HepG2 (cell line): ENCODE data around the gene UNC5CL. TPM values are rescaled to one million over a fixed set of nuclear protein-coding genes. Genes with fewer than 3 reads are reported as not detected.
A peak's percentile ranks its signal among the peaks of the same experiment; 100 is the strongest.

Source experiments
- ATAC-seq: fragments of 200-7000 bp; cut with Tn5 transposase; 3 replicates; pipeline ENCODE4 v1.9.1; 2020; ENCODE audit warnings: mild to moderate bottlenecking, moderate library complexity
- BruUV-seq: library from RNA; stranded (reverse); fragments of 400-500 nt; replicated peaks from 2 replicates; lab custom pipeline; 2021; lab: Mats Ljungman, UMichigan
- CTCF ChIA-PET: fragments of 300-600 bp; formaldehyde crosslinking; extraction: SDS; loops from one replicate; lab custom pipeline; 2021; ENCODE audit warnings: low total read pairs, inconsistent platforms, low intra/inter-chr PET ratio; lab: Yijun Ruan, JAX
- POLR2A ChIA-PET: fragments of 350-600 bp; sonication (Branson Sonifier 250); formaldehyde crosslinking; loops from one replicate; lab custom pipeline; 2020; ENCODE audit warnings: antibody characterized with exemption, inconsistent platforms; lab: Yijun Ruan, JAX
- DNase-seq: peaks from one replicate; pipeline ENCODE4 v3.0.0-alpha.2; 2015; ENCODE audit warnings: low spot score
- FAIRE-seq: peaks from 3 replicates; lab custom pipeline; 2011; peaks lifted over from hg19 to GRCh38; lab: Jason Lieb, UNC
- H2AFZ ChIP-seq: one replicate; pipeline ENCODE4 v1.6.1; 2011; ENCODE audit warnings: low read length, inconsistent platforms
- H3K27ac ChIP-seq: fragments of 300-600 bp; 3 replicates; pipeline ENCODE4 v1.8.0; 2011; ENCODE audit warnings: mixed run types, mild to moderate bottlenecking, mixed read lengths, low read length, inconsistent platforms; ENCODE audit not compliant: insufficient read depth; ENCODE audit errors: extremely low read length
- H3K27me3 ChIP-seq, 2 experiments: fragments of 200-600 bp in 1 of 2; 2 replicates in 1 of 2; 3 replicates in 1 of 2; pipeline versions ENCODE4 v1.6.0 to v1.8.0; 2011; ENCODE audit warnings: low read length in 2 of 2, mild to moderate bottlenecking in 2 of 2, moderate library complexity in 2 of 2, inconsistent platforms in 1 of 2; ENCODE audit not compliant: insufficient read depth in 2 of 2, control insufficient read depth in 1 of 2
- H3K36me3 ChIP-seq, 2 experiments: fragments of 200-600 bp in 1 of 2; replicated peaks in 1 of 2; 2 replicates in 1 of 2; 3 replicates in 1 of 2; pipeline versions ENCODE4 v1.5.1 to v1.8.0; 2011; ENCODE audit warnings: low read length in 2 of 2, inconsistent platforms in 1 of 2; ENCODE audit not compliant: insufficient read depth in 2 of 2, control insufficient read depth in 1 of 2
- H3K4me1 ChIP-seq: 2 replicates; pipeline ENCODE4 v1.5.1; 2012; ENCODE audit warnings: low read length, inconsistent platforms; ENCODE audit not compliant: insufficient read depth
- H3K4me2 ChIP-seq: 2 replicates; pipeline ENCODE4 v1.6.0; 2011; ENCODE audit warnings: low read depth, low read length, inconsistent platforms
- H3K4me3 ChIP-seq, 3 experiments: fragments of 200-600 bp in 1 of 3; sonication (generic), shearing (Covaris generic) in 1 of 3; replicated peaks in 1 of 3; 2 replicates each; pipeline ENCODE4 v1.5.1; 2011 to 2016; ENCODE audit warnings: low read length in 3 of 3, inconsistent platforms in 2 of 3, low read depth in 2 of 3, mild to moderate bottlenecking in 2 of 3, control low read depth in 1 of 3, mixed read lengths in 1 of 3; ENCODE audit not compliant: insufficient read depth in 1 of 3
- H3K79me2 ChIP-seq: one replicate; pipeline ENCODE4 v1.6.1; 2011; ENCODE audit warnings: low read length, inconsistent platforms; ENCODE audit not compliant: insufficient read depth
- H3K9ac ChIP-seq: 2 replicates; pipeline ENCODE4 v1.6.0; 2011; ENCODE audit warnings: mild to moderate bottlenecking, low read depth, low read length, inconsistent platforms; ENCODE audit not compliant: insufficient read depth
- H3K9me3 ChIP-seq: 2 replicates; pipeline ENCODE4 v1.5.1; 2012; ENCODE audit warnings: mild to moderate bottlenecking, low read length
- H4K20me1 ChIP-seq: 2 replicates; pipeline ENCODE4 v1.6.0; 2011; ENCODE audit warnings: inconsistent platforms, mild to moderate bottlenecking, low read length, moderate library complexity; ENCODE audit not compliant: insufficient read depth
- BRCA1 ChIP-seq: sonication (generic); formaldehyde crosslinking; IDR thresholded peaks from 2 replicates; pipeline ENCODE4 v1.4.0; 2020; ENCODE audit warnings: missing genetic modification reagents
- FOXK1 ChIP-seq: sonication (generic); formaldehyde crosslinking; IDR thresholded peaks from 2 replicates; pipeline ENCODE4 v1.4.0; 2020; ENCODE audit warnings: low read depth, missing genetic modification reagents, borderline replicate concordance
- KLF9 ChIP-seq: IDR thresholded peaks from 2 replicates; pipeline ENCODE4 v1.6.1; 2016; ENCODE audit warnings: low read depth
- ZNF331 ChIP-seq: sonication (generic); formaldehyde crosslinking; IDR thresholded peaks from 2 replicates; pipeline ENCODE4 v1.4.0; 2020; ENCODE audit warnings: missing genetic modification reagents
- ZNF646 ChIP-seq: sonication (generic); formaldehyde crosslinking; IDR thresholded peaks from 2 replicates; pipeline ENCODE4 v1.9.0; 2021; ENCODE audit warnings: mild to moderate bottlenecking, missing genetic modification reagents
- WGBS: methylation state at CpG from one replicate; pipeline ENCODE4 v1.1.6; 2017; ENCODE audit warnings: low lambda C conversion rate; 5-methylcytosine and 5-hydroxymethylcytosine counted together
- in situ Hi-C: cut with HindIII; loops from 2 replicates; pipeline ENCODE4 v1.10.0; 2017; ENCODE audit warnings: low pct_unique_long_range_greater_than_20kb; ENCODE audit not compliant: extremely low pct_ligation_motif_present
- intact Hi-C: fragments of 100-400 bp; cut with micrococcal nuclease; formaldehyde crosslinking; loops from one replicate; pipeline ENCODE4 v1.10.0; 2022; ENCODE audit not compliant: unreplicated experiment
- polyA plus RNA-seq, 8 experiments: library from polyadenylated mRNA; depleted of rRNA in 3 of 8; stranded (reverse) in 7 of 8; unstranded in 1 of 8; fragments of >200 nt; fragmentation: Illumina TruSeq in 4 of 8; extraction: Trizol in 4 of 8; gene quantifications; 2 replicates each; pipeline versions ENCODE4 v1.2.1 to v1.2.3, GENCODE V29; 2011 to 2016; ENCODE audit warnings: low read depth in 4 of 8, missing spikeins in 1 of 8, mixed read lengths in 1 of 8; ENCODE audit not compliant: insufficient read depth in 1 of 8
- total RNA-seq, 5 experiments: library from RNA; depleted of rRNA; stranded (reverse); fragments of >200 nt; fragmentation: Illumina TruSeq; extraction: Trizol; gene quantifications; 2 replicates each; pipeline ENCODE4 v1.2.3, GENCODE V29; 2016; ENCODE audit warnings: low read depth in 1 of 5

The UNC5CL gene
- total and polyA plus RNA-seq, 2 of the 13 experiments (the other 11 are each of a cell fraction or from before 2014, with no cell fraction given) = 2.4 to 2.5 TPM

DNA sequence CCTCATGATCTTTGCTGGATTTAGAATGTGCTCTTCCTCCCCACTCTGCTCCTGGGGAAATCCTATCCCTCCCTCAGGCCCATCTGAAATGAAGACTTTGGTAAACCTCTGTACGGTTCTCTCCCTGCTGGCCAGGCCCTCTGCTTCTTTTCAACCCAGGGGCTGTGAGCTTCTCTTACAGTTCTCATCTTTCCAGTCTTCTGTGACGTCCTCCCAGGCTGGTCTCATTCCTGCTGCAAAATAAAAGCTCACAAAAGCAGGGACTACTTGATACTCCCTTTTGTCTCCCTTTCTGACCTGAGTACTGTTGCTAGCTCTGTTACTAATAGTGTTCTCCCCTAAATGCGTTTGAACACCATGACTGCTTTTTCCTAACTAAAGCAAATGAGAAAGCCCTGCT lies 46.3 kb downstream of the UNC5CL start:
- FAIRE-seq = no peak
- H3K27ac ChIP-seq = no peak overlapping the region
- no peak overlapping the region for H3K9ac ChIP-seq
- BruUV-seq = no TSS peak
- no peaks in the 10 kb centered on the region; a peak in 1 of 5 replicates for H3K27me3 ChIP-seq
- H2AFZ ChIP-seq = peak overlapping the region; percentile 57
- TF ChIP-seq ZNF331 (0 out of 2 replicates have a peak, but pooled peaks have one; percentile 5), KLF9 (CRISPR knock-in tag) (no peak), BRCA1 (CRISPR knock-in tag) (no peak), ZNF646 (CRISPR knock-in tag) (no peak), FOXK1 (no peak)
- peaks cover 92% of the 10 kb centered on the region for H3K4me1 ChIP-seq
- CTCF ChIA-PET = interaction anchor here (1.7 kb wide), 1 partner anchor 35 kb away, joined by 4 read pairs; no protein-coding TSS in a partner anchor
- DNase-seq = no peak
- 39% methylated on average over 3 of the region's 3 CpGs for WGBS
- H3K9me3 ChIP-seq = no peaks in the 10 kb centered on the region
- POLR2A ChIA-PET = interaction anchor here (1.4 kb wide), 1 partner anchor 20 kb away, joined by 3 read pairs; no protein-coding TSS in a partner anchor
- no peak overlapping the region for H3K4me3 ChIP-seq
- H3K79me2 ChIP-seq = no peaks in the 10 kb centered on the region
- no peaks in the 10 kb centered on the region for H3K36me3 ChIP-seq
- no peaks in the 10 kb centered on the region for H4K20me1 ChIP-seq
- intact Hi-C loops (no loop called here), in situ Hi-C loops (no loop called here)
- no peak for ATAC-seq
- H3K4me2 ChIP-seq = peak overlapping the region; percentile 73
